Neural progenitor cell (in vitro differentiated cells): ENCODE data around the gene CGRRF1. TPM values are rescaled to one million over a fixed set of nuclear protein-coding genes. Genes with fewer than 3 reads are reported as not detected.

Source experiments
- DNase-seq: peaks from one replicate; pipeline ENCODE4 v3.0.0-alpha.2; 2016; ENCODE audit warnings: low spot score
- H2AFZ ChIP-seq: fragments of 200-600 bp; sonication (generic); replicated peaks from 2 replicates; pipeline ENCODE4 v1.6.1; 2016; ENCODE audit warnings: antibody characterized with exemption
- H3F3A ChIP-seq: fragments of 200-600 bp; sonication (generic); 2 replicates; pipeline ENCODE4 v1.6.1; 2016; ENCODE audit warnings: antibody characterized with exemption, low read depth
- H3K27ac ChIP-seq: fragments of 200-600 bp; sonication (generic); 2 replicates; pipeline ENCODE4 v1.5.1; 2016; ENCODE audit warnings: mild to moderate bottlenecking
- H3K27me3 ChIP-seq: fragments of 200-600 bp; sonication (generic); 2 replicates; pipeline ENCODE4 v1.6.1; 2016; ENCODE audit warnings: mild to moderate bottlenecking, moderate library complexity
- H3K36me3 ChIP-seq: fragments of 200-600 bp; sonication (generic); 2 replicates; pipeline ENCODE4 v1.5.1; 2016
- H3K4me1 ChIP-seq: fragments of 200-600 bp; sonication (generic); 2 replicates; pipeline ENCODE4 v1.6.1; 2016; ENCODE audit warnings: mixed run types
- H3K4me2 ChIP-seq: fragments of 200-600 bp; sonication (generic); 2 replicates; pipeline ENCODE4 v1.6.1; 2016
- H3K4me3 ChIP-seq: fragments of 200-600 bp; sonication (generic); 2 replicates; pipeline ENCODE4 v1.5.1; 2016
- H3K79me2 ChIP-seq: fragments of 200-600 bp; sonication (generic); 2 replicates; pipeline ENCODE4 v1.6.1; 2016; ENCODE audit warnings: low read depth
- H3K9ac ChIP-seq: fragments of 200-600 bp; sonication (generic); 2 replicates; pipeline ENCODE4 v1.6.1; 2016
- H3K9me3 ChIP-seq: fragments of 200-600 bp; sonication (generic); 2 replicates; pipeline ENCODE4 v1.5.1; 2016; ENCODE audit warnings: low read depth
- H4K20me1 ChIP-seq: fragments of 200-600 bp; sonication (generic); 2 replicates; pipeline ENCODE4 v1.6.1; 2016; ENCODE audit warnings: low read depth
- H3K27ac Mint-ChIP-seq: 3 replicates; pipeline ENCODE4 v1.8.0; 2021; ENCODE audit warnings: mixed read lengths
- H3K27me3 Mint-ChIP-seq: 2 replicates; pipeline ENCODE4 v1.8.0; 2022; ENCODE audit warnings: low read depth, mild to moderate bottlenecking, inconsistent platforms, moderate library complexity, mixed read lengths; ENCODE audit not compliant: insufficient read depth
- H3K36me3 Mint-ChIP-seq: 3 replicates; pipeline ENCODE4 v1.8.0; 2021; ENCODE audit warnings: mixed read lengths
- H3K4me1 Mint-ChIP-seq: 3 replicates; pipeline ENCODE4 v1.8.0; 2021; ENCODE audit warnings: mixed read lengths
- H3K4me3 Mint-ChIP-seq: 3 replicates; pipeline ENCODE4 v1.8.0; 2021; ENCODE audit warnings: mild to moderate bottlenecking, moderate library complexity, mixed read lengths
- H3K9me3 Mint-ChIP-seq: 3 replicates; pipeline ENCODE4 v1.8.0; 2020; ENCODE audit warnings: mixed read lengths
- EZH2 ChIP-seq: fragments of 200-600 bp; sonication (generic); IDR thresholded peaks from 2 replicates; pipeline ENCODE4 v1.6.1; 2017; ENCODE audit warnings: antibody characterized with exemption, mild to moderate bottlenecking, moderate library complexity
- EZH2phosphoT487 ChIP-seq: fragments of 200-600 bp; sonication (generic); IDR thresholded peaks from 2 replicates; pipeline ENCODE4 v1.6.1; 2017; ENCODE audit warnings: antibody characterized with exemption
- total RNA-seq: library from RNA; depleted of rRNA; stranded (reverse); fragments of >200 nt; gene quantifications from 2 replicates; pipeline ENCODE4 v1.2.3, GENCODE V29; 2015; ENCODE audit warnings: low replicate concordance
- TF ChIP-seq, protein P1 (sequence below): fragments of 200-600 bp; sonication (generic); IDR thresholded peaks from 2 replicates; pipeline ENCODE4 v1.5.1; 2017; ENCODE audit warnings: antibody characterized with exemption, mild to moderate bottlenecking

Gene CGRRF1
- total RNA-seq, 1 donor from 2014 or later = 36.1 TPM

DNA sequence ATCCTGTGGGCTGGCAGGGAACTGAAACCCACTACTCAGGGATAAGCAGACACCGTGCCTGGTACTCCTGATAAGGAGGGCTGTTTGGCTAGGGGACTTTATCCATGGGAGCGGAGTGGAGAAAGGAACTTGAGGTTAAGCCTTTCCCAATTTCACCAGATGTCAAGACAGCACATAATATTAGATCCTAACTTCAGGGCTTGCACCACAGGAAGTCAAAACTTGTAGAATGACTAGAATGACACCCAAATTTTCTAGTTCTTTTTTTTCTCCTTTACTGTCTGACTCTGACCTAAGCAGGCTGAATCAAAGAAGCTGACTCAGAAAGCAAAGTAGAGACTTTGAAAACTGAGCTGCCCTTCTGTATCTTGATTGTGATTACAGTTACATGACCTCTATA is 7.1 kb upstream of the CGRRF1 start:
- H3K4me2 ChIP-seq = no peak overlapping the region
- no peaks in the 10 kb centered on the region for H3K9me3 ChIP-seq
- H3K9me3 Mint-ChIP-seq = no peaks in the 10 kb centered on the region
- H3K27me3 Mint-ChIP-seq = no peaks in the 10 kb centered on the region
- no peak overlapping the region for H3K9ac ChIP-seq
- H3K36me3 Mint-ChIP-seq = no peaks in the 10 kb centered on the region
- H3K4me1 Mint-ChIP-seq = peaks cover 3% of the 10 kb centered on the region
- H3K4me3 ChIP-seq = no peak overlapping the region
- no peak overlapping the region for H3K4me3 Mint-ChIP-seq
- no peak overlapping the region for H3K27ac ChIP-seq
- TF ChIP-seq EZH2phosphoT487 = no peak
- no peak for TF ChIP-seq EZH2
- TF ChIP-seq, protein P1, sequence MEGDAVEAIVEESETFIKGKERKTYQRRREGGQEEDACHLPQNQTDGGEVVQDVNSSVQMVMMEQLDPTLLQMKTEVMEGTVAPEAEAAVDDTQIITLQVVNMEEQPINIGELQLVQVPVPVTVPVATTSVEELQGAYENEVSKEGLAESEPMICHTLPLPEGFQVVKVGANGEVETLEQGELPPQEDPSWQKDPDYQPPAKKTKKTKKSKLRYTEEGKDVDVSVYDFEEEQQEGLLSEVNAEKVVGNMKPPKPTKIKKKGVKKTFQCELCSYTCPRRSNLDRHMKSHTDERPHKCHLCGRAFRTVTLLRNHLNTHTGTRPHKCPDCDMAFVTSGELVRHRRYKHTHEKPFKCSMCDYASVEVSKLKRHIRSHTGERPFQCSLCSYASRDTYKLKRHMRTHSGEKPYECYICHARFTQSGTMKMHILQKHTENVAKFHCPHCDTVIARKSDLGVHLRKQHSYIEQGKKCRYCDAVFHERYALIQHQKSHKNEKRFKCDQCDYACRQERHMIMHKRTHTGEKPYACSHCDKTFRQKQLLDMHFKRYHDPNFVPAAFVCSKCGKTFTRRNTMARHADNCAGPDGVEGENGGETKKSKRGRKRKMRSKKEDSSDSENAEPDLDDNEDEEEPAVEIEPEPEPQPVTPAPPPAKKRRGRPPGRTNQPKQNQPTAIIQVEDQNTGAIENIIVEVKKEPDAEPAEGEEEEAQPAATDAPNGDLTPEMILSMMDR = no peak
- no peaks in the 10 kb centered on the region for H3K4me1 ChIP-seq
- H2AFZ ChIP-seq = no peak overlapping the region
- no peak for DNase-seq
- no peaks in the 10 kb centered on the region for H3F3A ChIP-seq
- no peak overlapping the region for H3K27ac Mint-ChIP-seq
- H4K20me1 ChIP-seq = no peaks in the 10 kb centered on the region
- H3K36me3 ChIP-seq = no peaks in the 10 kb centered on the region
- H3K79me2 ChIP-seq = no peaks in the 10 kb centered on the region
- no peaks in the 10 kb centered on the region for H3K27me3 ChIP-seq

DNA sequence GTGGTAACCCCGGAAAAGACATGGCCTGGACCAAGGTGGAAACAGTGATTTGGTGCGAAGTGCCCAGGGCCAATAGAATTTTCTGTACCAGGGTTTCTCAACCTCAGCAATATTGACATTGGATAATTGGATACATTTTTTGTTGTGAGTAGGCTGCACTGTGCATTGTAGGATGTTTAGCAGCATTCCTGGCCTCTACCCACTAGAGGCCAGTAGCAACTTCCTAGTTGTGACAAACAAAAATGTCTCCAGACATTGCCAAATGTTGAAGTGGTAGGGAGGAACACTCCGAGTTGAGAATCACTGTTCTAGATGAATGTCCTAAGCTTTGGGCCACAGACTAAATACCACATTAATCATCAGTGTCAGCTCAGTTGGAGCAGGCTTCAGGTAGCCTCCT is 6.2 kb upstream of the CGRRF1 start:
- no peaks in the 10 kb centered on the region for H4K20me1 ChIP-seq
- no peaks in the 10 kb centered on the region for H3K9me3 ChIP-seq
- H2AFZ ChIP-seq = peak overlapping the region; percentile 35
- H3K27ac ChIP-seq = no peak overlapping the region
- no peak overlapping the region for H3K4me3 ChIP-seq
- no peak overlapping the region for H3K9ac ChIP-seq
- Mint-ChIP-seq H3K27me3 (no peaks in the 10 kb centered on the region), H3K4me1 (peaks cover 3% of the 10 kb centered on the region), H3K9me3 (no peaks in the 10 kb centered on the region), H3K4me3 (no peak overlapping the region), H3K27ac (no peak overlapping the region), H3K36me3 (no peaks in the 10 kb centered on the region)
- no peak for DNase-seq
- no peaks in the 10 kb centered on the region for H3K79me2 ChIP-seq
- H3K4me1 ChIP-seq = no peaks in the 10 kb centered on the region
- no peaks in the 10 kb centered on the region for H3F3A ChIP-seq
- no peaks in the 10 kb centered on the region for H3K27me3 ChIP-seq
- H3K4me2 ChIP-seq = no peak overlapping the region
- TF ChIP-seq, protein P1 = peak; percentile 40
- TF ChIP-seq EZH2 (no peak), EZH2phosphoT487 (no peak)
- no peaks in the 10 kb centered on the region for H3K36me3 ChIP-seq

DNA sequence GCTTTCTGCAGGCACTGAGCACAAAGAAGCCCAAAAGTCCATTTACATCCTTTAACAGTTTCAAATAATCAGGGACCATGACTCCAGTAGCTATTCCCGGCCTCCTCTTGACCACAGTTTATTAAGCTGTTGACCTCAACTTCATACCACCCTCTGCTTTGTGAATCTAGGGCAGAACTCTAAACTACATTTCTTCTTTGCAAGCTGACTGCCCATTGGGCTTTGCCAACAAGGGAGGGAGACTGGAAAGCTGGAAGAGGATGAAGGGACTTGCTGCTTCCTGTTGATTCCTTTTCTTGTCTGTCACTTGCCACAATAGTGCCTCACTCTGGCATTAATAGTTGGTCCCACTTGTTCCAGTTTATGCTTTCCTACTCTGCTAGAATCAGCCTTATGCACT is 2.7 kb downstream of the CGRRF1 start:
- no peaks in the 10 kb centered on the region for H3K27me3 ChIP-seq
- H3K27me3 Mint-ChIP-seq = no peaks in the 10 kb centered on the region
- H3K27ac Mint-ChIP-seq = no peak overlapping the region
- peaks cover 74% of the 10 kb centered on the region for H3K79me2 ChIP-seq
- H2AFZ ChIP-seq = no peak overlapping the region
- H3K4me3 ChIP-seq = no peak overlapping the region
- peaks cover 24% of the 10 kb centered on the region for H4K20me1 ChIP-seq
- peak overlapping the region; percentile 26 for H3K4me2 ChIP-seq
- peaks cover 26% of the 10 kb centered on the region for H3K36me3 Mint-ChIP-seq
- no peak overlapping the region for H3K27ac ChIP-seq
- H3K4me1 Mint-ChIP-seq = peaks cover 17% of the 10 kb centered on the region
- H3K36me3 ChIP-seq = peaks cover 13% of the 10 kb centered on the region
- H3K9me3 ChIP-seq = peaks cover 7% of the 10 kb centered on the region
- no peak overlapping the region for H3K4me3 Mint-ChIP-seq
- TF ChIP-seq, protein P1 = no peak
- TF ChIP-seq EZH2 (no peak), EZH2phosphoT487 (no peak)
- no peaks in the 10 kb centered on the region for H3F3A ChIP-seq
- peaks cover 20% of the 10 kb centered on the region for H3K9me3 Mint-ChIP-seq
- DNase-seq = no peak
- H3K4me1 ChIP-seq = peaks cover 18% of the 10 kb centered on the region
- H3K9ac ChIP-seq = no peak overlapping the region
